Stimulated activated CD8-positive, alpha-beta memory T cell treated with anti-CD3 and anti-CD28 coated beads, Interleukin-15, amount 100 ng/mL, for 1 hour (primary cell): ENCODE results near the gene ANAPC7.
"Not testable (repeated sequence)": the region's sequence is repeated elsewhere in the genome, so short reads cannot be mapped to it uniquely, and the experiment has no call there.

ENCODE experiments used
- DNase-seq: peaks from one replicate; pipeline ENCODE4 v3.0.0-alpha.2; 2020; ENCODE audit warnings: low read depth

The ANAPC7 gene

DNA sequence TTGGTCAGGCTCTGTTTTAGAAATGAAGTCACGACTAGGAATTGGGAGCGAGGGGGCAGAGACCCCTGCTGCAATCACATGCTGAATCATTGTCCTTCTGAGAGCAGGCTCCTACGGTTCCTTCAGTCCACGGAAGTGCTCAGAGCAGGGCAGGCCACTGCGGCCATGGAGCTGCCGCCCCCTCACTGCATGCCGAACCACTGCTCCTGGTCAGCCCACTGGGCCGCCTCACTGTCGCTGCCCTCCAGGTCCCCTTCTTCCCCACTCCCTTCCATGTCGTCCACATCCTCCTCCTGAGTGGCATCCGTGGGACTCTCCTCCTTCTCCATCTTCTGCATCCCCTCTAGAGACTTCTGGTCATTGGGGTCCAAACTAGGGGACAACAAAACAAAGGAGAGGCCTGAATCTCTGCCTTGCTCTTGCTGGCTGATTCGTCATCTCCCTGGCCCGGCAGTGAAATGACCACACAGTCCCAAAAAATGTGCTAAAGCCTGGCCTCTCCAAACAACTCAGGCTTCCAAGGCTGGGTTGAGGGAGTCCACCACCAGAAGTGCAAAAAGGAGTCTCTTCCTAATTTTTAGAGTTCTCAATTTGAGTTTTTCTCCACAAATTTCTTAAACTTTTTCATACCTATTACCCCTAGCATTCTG, 29.4 kb downstream of the ANAPC7 start:
- no peak for DNase-seq

DNA sequence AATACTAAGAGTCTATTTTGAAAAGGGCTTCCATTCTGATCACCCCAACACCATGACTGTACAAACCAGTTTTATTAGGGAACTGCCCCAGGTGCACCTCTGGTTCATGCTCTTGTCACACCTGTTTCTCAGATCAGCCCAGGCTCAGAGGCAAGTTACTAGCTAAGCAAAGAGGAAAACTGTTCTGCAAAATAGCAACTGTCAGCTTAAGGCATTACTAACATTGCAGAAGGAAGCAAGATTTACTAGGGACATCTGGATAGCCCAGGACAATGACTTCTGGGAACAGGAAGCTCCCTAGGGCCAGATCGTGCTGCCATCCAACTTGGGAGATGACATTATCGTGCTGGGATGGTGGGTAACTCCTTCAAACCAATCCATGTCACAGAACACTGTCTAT, 30.1 kb downstream of the ANAPC7 start:
- DNase-seq: no peak

DNA sequence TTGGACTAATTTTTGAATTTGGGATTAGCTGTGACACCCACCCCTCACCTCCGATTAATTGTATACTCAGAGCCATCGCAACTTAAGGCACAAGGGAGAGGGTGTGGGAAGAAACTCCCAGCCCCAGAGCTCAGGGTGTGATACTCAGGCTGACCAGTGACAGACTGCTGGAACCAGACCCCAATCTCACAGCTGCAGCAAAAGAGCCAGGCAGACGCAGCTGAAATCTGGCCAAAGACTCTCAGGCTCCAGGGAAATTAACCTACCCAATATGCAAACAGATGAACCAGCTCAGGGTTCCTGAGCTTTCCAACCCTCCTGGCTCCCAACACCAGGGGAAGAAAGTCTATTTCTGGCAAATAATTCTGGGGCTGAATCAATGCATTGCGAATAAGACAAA, 30.5 kb downstream of the ANAPC7 start:
- DNase-seq: no peak

DNA sequence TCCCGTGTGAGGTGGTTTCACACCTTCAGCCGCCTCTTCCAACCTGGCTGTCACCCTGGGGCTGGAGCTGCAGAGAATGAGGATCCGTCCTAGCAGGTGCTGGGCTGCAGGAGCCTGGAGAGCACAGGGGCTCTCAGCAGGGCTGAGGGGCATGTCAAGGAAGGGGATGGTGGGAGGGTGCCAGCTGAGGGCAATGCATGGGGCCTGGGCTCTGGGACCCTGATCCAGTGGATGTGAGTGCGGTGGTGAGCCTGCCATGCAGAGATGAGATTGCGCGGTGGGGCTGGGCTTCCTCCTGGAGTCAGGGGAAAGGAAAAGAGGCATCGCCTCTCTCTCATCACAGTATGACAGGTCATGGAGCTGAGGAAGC, 31.5 kb downstream of the ANAPC7 start:
- DNase-seq: no peak

DNA sequence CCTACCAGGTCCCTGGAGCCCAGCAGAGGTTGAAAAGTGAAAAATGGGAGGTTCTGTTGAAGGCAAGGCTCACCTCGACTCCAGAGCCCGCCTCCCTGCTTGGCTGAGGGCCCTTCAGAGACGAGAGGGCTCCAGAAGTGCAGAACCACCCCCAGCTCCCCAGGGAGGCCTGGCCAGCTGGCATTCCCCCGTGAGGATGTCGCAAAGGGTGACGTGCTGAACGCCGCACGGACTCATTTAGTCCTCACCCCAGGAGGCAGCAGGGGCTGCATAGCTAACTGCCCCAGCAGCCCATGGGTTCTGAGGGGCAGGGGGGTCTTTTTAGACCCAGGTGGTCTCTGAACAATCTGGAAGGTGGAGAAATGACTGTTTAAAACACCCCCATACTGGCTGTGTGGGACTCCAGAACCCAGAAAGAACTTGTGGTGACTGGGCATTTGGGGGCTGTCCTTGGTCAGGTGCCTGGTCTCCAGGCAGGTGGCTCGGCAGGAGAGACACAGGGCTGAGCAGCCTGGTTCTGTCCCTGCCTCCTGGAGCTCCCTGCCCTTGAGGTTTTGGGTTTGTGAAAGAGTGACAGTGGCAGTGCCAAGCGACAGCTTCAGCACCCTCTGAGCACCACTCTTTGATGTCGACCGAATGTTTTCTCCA, 32.0 kb downstream of the ANAPC7 start:
- no peak for DNase-seq

DNA sequence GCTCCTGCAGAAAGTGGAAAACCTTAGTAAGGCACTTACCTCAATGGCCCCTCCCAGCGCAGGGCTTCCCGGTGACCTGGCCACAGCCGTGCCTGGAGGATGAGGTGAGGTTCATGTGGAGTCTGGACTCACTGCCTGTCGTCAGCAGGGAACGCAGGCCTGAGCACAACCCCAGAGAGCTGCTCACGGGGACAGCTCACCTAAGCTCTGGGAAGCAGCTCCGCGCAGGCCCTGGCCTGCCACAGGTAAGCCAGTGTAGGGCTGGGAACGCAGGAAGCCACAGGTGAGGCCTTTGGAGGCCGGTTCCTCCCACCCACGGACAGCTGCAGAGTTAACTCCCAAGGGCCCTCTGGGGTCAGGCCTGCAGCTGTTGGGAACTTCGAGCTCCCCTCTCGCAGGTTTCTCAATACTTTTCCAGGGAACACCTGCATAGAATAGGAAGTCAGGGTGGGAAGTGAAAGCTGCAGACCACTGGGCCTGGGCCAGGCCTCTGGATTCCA, 32.7 kb downstream of the ANAPC7 start:
- DNase-seq: no peak

DNA sequence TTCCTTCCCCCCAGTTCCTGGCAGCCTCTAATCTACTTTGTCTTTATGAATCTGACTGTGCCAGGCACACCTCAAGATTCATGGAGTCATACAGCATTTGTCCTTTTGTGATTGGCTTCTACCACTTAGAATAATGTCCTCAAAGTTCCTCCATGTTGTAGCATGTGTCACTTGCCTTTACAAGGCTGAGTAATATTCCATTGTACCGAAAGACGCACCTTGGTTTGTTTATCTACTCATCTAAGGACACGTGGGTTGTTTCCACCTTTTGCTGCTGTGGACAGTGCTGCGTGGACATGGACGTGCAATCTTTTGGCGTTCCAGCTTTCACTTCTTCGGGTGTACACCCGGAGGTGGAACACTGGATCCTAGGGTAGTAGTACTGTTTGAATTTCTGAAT, 33.5 kb downstream of the ANAPC7 start:
- no peak for DNase-seq

DNA sequence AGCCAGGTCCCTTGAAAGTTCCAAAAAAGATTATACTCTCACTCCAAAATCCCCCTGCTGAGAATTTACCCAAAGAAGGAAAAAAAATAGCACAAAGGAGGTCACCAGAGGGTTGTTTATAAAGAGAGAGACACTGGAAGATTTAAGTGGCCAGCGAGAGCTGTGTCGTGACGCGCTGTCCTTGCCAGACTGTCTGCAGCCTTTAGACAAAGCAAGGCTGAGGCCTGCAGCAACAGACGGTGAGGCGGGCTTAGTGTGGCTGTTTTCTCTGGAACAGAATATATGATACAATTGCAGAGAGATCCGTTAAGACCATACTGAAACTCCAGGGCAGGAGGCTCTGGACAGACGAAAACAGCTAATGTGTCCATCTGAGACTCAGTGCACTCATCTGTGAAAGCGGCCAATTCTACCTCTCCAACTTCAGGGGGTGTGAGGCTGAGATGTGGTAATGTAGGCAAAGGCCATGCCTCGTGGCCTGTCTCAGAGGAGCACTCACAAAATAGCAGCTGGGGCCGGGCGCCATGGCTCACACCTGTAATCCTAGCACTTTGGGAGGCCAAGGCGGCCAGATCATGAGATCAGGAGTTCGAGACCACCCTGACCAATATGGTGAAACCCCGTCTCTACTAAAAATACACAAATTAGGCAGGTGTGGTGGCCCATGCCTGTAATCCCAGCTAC, 36.2 kb downstream of the ANAPC7 start:
- no peak for DNase-seq

DNA sequence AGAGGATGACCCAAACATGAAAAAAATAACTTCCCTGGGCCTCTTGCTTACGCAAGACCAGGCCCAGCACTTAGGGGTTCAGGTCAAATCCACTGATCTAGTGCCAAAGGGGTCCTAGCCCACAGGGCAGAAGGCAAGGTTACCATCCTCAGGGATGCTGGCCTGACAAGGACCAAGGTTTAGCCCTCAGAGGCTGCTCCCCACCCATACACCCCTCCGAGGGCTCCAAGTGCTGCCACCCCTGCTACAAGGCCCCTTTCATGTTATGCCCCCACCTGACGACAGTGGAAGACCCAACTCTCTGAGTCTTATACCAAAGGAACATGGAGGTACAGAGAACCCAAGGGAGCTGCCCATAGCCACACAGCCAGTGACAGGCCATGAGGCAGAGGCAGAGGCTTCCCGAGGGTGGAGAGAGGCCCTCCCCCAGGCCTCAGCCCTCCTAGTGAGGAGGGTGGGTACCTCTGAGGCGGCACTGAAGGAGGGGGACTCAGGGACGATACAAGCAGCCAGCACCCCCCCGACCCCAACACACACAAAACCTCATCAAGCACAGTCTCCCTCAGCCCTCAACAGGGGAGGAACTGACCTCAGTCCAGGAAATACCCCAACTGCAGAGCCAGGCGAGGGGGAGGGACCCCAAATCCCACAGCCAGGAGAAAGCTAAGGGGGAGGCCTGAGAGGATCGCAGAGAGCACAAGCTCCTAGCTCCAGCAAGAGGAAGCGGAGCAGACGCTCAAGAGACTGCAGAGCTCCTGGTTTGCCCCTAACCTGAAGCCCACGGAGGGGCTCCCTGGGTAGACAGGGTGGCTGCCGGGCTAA, 37.0 kb downstream of the ANAPC7 start:
- DNase-seq: no peak

DNA sequence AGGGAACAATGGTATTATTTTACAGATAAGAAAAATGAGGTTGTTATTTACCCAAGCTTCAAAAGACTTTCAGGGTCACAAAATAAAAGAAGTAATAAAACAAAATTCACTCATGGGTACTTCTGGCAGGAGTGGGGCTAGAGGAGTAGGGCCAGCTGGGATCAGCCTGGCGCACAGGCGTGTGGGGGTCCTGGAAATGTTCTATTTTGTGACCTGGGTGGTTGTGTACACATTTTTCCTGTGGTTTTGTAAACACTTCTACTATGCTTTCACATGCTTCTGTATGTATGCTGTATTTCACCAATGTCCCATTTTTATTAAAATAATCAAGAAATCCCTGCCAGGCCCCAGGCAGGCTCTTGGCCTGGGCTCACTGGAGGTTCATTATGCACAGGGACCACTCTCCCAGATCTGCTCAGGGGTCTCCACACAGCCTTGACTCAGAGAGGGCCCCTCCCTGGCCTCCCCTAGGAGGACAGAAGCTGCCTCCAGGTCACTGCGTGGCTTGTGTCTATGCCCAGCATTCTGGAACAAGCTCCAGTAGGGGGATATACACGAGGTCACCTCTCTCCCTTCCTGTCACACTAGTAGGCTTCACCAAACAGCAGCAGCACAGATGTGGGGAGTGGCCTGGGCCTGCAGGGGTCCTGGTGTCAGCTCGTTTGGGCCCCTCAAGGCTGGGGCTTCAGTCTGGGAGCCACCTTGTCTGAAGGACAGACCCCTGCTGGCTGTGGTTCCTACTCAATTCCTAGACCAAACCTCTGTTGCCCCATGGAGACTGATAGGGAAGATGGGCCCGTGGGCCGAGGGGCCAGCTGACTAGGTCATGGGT, 37.8 kb downstream of the ANAPC7 start:
- DNase-seq: no peak

DNA sequence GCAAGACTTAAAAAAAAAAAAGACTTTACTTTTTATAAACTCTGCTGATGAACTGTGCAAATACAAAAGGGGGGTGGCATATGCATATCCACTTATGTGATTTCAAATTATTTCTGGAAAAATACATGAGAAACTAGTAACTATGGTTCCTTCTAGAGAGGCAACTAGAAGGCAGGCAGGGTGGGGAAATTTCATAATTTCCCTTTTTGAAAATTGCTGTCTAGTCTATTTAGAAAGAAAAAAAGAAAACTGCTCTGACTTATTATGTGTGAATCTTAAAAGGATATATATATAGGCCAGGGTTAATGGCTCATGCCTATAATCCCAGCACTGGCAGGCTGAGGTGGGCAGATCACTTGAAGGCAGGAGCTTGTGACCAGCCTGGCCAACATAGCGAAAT, 42.3 kb downstream of the ANAPC7 start:
- no peak for DNase-seq

DNA sequence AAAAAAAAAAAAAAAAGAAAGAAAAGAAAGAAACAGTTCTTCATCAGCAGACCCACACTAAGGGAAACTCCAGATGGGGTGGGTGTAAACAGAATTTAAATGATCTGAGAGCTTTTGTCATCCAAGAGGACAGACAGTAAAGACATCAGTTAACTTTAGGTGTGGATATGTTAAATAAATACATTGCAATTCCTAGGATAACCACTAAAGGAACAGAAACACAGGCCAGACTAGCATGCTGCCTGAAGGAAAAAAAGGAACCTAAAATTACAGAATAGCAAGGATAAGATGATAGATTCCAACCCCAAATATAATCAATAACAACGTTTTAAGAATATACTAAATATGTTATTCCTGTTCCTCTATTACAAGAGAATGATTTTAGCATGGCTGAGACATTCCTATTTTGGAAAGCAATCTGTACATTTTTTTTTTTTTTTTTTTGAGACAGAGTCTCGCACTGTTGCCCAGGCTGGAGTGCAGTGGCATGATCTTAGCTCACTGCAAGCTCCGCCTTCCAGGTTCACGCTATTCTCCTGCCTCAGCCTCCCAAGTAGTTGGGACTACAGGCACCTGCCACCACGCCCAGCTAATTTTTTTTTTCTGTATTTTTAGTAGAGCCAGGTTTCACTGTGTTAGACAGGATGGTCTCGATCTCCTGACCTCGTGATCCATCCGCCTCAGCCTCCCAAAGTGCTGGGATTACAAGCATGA, 45.0 kb downstream of the ANAPC7 start:
- DNase-seq: not testable (repeated sequence)

DNA sequence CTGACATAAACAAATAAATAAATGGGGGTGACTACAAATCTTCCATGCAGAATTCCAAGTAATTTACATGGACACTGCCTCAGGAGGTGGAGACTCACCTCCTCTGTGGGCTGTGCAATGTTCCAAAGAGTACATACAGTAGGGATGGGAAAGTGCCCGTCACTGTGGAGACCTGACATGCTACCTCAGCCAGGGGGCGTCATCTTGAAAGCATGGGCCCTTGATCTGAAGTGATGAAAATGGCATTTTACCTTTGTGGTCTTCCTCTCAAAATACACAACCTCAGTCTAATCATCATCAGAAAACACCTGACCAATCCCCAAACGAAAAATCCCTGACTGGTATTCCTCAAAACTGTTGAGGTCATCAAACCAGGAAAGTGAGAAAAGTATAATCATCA, 48.4 kb downstream of the ANAPC7 start:
- no peak for DNase-seq

DNA sequence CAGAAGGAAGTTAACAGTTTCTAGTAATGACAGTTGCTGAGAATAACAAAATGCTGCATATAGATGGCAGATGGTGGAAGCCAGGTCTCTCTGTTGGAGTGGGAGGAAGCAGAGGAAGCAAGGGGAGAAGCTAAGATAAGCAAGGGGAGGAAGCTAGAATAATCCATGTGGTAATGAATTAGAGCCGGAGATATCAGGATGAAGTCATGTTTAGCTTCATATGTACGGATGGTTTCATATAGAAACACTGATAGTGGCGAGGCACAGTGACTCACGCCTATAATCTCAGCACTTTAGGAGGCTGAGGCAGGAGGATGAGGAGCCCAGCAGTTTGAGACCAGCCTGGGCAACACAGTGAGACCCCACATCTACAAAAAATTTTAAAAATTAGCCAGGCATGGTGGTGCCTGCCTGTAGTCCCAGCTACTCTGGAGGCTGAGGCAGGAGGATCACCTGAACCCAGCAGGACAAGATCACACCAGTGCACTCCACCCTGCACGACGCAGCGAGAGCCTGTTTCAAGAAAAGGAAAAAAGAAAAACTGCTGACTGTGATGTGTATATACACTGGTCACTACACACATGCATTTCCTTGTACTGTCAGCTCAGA, 49.2 kb downstream of the ANAPC7 start:
- no peak for DNase-seq

DNA sequence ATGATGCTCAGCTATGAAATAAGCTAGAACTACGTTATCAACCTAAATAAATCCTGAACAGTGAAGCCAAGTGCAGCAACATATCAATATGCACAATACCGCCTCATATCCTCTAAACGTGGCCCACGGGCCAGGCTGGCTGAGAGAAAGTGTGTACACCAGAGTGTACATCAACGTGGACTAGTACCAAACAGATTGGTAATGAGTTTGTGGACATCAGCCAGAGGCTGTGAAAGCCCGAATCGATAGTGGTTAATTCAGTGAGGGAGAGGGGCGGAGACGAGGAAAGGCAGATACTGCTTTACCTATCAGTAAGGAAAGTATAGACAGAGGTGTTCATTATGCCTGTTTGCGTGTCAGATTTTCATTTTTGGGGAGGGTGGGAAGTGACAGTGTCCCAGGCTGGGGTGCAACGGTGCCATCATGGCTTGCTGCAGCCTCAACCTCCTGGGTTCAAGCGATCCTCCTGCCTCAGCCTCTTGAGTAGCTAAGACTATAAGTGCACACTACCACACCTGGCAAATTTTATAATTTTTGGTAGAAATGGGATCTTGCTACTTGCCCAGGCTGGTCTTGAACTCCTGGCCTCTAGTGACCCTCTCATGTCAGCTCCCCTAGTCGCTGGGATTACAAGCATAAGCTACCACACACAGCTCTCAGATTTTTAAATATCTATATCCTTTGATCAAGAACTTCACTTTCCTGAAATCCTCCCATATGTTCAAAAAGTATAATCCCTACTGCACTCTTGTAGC, 50.1 kb downstream of the ANAPC7 start:
- DNase-seq: no peak

DNA sequence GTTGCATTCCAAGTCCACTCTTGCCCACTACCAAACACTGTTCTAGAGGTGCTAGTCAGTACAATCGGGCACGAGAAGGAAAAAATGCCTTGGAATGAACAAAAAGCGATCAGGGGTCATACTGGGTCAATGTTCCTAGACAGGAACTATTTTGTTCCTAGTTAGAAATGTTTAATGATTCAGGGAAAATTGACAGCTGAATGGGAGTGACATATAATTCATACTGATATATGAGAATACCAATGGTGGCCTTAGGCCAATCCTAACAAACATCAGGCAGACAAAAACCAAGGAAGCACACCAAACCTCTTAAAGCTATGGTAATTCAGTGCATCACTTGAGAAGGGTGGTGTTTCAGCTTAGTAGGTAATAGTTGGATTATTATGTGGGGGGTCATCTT, 51.1 kb downstream of the ANAPC7 start:
- DNase-seq: no peak

DNA sequence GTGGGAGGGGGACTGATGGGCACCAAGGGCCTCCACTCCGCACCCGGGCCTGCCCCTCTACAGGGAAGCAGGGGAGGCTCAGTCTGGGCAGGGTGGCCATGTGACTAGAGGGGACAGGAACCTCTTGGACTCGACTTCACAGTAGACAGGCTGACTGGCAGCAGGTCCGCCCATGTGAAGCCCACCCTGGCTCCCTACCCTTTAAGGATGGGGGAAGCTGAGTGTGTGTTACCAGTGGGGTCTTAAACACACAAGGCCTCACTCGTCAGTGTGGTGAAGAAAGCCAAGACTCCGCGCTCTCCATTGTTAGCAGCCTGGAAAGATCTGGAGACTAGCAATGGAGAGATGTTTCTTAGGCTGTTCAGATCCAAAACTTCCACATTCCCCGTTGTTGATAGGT, 52.4 kb downstream of the ANAPC7 start:
- no peak for DNase-seq

DNA sequence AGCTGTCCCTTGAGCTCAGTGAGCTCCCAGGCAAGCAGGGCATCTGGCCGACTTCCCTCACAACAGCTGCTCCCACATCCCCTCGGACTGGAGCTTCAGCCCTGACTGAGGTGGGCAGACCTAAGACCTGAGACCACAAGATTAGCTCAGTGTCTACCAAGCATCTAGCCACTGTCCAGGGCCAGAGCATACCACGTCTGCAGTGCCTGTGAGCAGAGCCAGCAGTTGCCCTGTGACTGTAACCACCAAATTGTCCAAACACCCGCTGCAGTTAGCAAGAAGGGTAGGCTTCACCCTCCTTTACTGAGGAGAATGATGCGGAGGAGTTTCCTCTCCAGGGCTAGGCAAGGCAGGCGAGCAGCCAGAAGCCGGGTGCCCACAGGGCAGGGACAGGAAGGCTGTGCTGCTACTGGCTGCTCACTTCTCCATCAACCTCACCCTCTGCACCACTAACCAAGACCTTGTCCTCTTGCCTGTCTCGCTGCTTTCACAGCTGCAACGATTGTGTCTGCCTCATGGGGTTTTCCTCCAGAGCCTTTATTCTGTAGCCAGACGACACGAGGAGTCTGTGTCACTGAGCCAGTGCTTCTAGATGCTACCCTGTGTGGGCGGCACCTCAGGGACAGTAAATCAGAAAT, 53.9 kb downstream of the ANAPC7 start:
- DNase-seq: no peak

DNA sequence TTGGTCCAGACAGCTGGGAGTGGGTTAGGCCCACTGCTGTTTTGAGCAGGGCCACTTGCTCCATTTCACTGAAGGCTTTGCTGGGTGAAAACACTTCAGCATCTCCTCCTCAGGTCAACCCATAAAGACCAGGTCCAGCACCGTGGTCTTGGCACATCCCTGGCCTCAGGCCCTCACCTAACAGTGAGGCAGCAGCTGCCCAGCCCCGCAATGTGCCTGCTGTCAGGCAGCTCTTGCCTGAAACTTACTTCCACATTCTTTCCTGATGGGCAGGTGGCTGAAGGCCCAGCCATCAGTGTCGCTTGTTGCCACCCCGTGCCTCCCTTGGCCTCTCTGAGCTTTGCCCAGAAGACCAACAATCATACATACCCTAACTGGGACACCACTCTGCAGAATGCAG, 54.4 kb downstream of the ANAPC7 start:
- DNase-seq: no peak
